Measurements from ENCODE around the gene DNAJA1.
"Not testable (repeated sequence)": the region's sequence is repeated elsewhere in the genome, so short reads cannot be mapped to it uniquely, and the experiment has no call there.

The DNAJA1 gene

DNA sequence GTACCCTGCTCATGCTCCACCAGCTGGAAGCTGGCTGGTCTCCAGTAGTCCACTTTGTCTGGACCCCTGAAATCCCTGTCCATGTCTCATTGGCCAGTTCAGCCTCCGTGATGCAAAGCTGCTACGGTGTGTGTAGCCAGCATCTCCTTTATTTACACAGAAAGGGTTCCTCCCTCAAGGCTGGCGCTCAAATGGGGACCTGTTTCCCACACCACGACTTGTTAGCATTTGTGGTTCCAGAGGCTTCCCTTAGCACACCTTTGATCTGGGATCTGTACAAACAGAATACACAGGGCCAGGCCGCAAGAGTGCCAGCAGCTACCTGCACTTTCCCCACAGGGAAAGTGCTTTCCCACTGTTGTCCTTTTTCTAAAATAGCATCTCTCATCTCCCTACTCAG lies 57.1 kb downstream of the DNAJA1 start:
- no peak for DNase-seq (ENCODE audit: low spot score)

DNA sequence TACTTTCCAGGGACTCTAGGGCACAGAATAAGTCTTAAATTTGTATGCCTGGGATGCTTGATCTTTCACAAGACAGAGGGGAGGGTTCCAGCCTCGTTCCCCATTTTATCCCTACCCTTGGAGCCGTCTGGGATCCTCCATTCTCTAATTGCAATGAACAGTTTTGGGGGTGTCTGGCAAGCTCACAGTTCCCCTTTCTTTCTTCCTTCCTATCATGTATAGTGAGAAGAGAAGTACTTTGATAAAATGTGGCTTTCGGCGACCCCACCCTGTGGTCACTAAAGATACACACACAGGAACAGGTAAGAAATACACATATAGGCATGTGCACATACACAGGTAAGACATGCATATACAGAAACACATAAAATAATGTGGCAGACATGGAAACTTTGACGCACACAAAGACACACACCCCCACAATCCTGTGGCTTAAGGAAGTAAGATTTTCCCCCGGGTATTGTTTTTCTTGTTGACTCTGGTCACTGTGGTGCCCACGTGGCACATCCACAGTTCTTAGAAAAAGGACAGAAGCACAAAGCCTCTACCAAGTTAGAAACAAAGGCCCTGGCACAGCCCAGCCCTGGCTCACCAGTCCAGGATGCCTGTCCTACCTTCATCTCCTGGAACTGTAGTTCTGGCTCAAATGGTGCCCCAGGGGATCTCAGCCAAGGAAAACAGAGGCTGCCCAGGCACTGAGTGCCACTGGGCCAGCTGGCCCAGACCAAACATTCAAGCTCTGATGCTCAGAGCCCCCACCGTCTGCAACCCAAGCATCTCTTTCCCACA lies 57.7 kb downstream of the DNAJA1 start:
- no peak for DNase-seq (ENCODE audit: low spot score)

DNA sequence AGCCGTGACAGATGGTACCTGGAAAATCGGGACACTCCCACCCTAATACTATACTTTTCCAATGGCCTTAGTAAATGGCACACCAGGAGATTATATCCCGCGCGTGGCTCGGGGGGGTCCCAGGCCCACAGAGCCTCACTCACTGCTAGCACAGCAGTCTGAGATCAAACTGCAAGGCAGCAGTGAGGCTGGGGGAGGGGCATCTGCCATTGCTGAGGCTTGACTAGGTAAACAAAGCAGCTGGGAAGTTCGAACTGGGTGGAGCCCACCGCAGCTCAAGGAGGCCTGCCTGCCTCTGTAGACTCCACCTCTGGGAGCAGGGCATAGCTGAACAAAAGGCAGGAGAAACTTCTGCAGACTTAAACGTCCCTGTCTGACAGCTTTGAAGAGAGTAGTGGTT lies 60.6 kb downstream of the DNAJA1 start:
- not testable (repeated sequence) for DNase-seq (ENCODE audit: low spot score)

Data from HuH-7.5 (cell line).